H1 (cell line): Measurements from ENCODE around the gene ARHGAP21. TPM values are rescaled to one million over a fixed set of nuclear protein-coding genes. Genes with fewer than 3 reads are reported as not detected.

Experiments used
- CTCF ChIA-PET: fragments of 300-600 bp; sonication (Branson Sonifier 250); formaldehyde crosslinking; loops from one replicate; lab custom pipeline; 2021; ENCODE audit not compliant: partially characterized antibody; lab: Charles Lee
- POLR2A ChIA-PET: fragments of 300-600 bp; sonication (Branson Sonifier 250); formaldehyde crosslinking; loops from one replicate; lab custom pipeline; 2021; ENCODE audit warnings: inconsistent platforms; ENCODE audit not compliant: partially characterized antibody; lab: Charles Lee
- DNase-seq, 2 experiments: peaks; one replicate each; pipeline versions ENCODE4 v3.0.0 to v3.0.0-alpha.2; 2010 to 2022; ENCODE audit warnings: low spot score in 2 of 2, low read depth in 1 of 2, mixed read lengths in 1 of 2
- FAIRE-seq: peaks from 2 replicates; lab custom pipeline; 2011; peaks lifted over from hg19 to GRCh38; lab: Jason Lieb, UNC
- H2AFZ ChIP-seq: 2 replicates; pipeline ENCODE4 v1.8.1; 2012; ENCODE audit warnings: low read length, inconsistent platforms
- H2AK5ac ChIP-seq: 2 replicates; pipeline ENCODE4 v1.6.1; 2013; ENCODE audit warnings: low read depth, low read length
- H2BK120ac ChIP-seq: replicated peaks from 2 replicates; pipeline ENCODE3; 2013; ENCODE audit warnings: low read depth, low read length, inconsistent platforms
- H2BK12ac ChIP-seq: 2 replicates; pipeline ENCODE4 v1.6.1; 2013; ENCODE audit warnings: low read depth, low read length
- H2BK15ac ChIP-seq: 2 replicates; pipeline ENCODE4 v1.6.1; 2013; ENCODE audit warnings: low read length
- H2BK20ac ChIP-seq: 2 replicates; pipeline ENCODE4 v1.6.1; 2013; ENCODE audit warnings: low read length
- H2BK5ac ChIP-seq: 2 replicates; pipeline ENCODE4 v1.6.1; 2013; ENCODE audit warnings: low read depth, low read length
- H3K14ac ChIP-seq: 2 replicates; pipeline ENCODE4 v1.6.1; 2013; ENCODE audit warnings: inconsistent platforms; ENCODE audit not compliant: insufficient read length
- H3K18ac ChIP-seq: 2 replicates; pipeline ENCODE4 v1.6.1; 2013; ENCODE audit warnings: low read length; ENCODE audit errors: extremely low read depth
- H3K23ac ChIP-seq: 2 replicates; pipeline ENCODE4 v1.6.1; 2013; ENCODE audit warnings: inconsistent platforms; ENCODE audit not compliant: insufficient read length
- H3K23me2 ChIP-seq: 2 replicates; pipeline ENCODE4 v1.6.1; 2013; ENCODE audit warnings: low read depth, low read length
- H3K27ac ChIP-seq: 2 replicates; pipeline ENCODE4 v1.6.1; 2011; ENCODE audit warnings: low read depth, low read length, inconsistent platforms
- H3K27me3 ChIP-seq, 4 experiments: replicated peaks in 1 of 4; 1 replicate in 1 of 4; 2 replicates in 3 of 4; pipeline versions ENCODE4 v1.6.1 to v1.8.1; 2011 to 2013; ENCODE audit warnings: low read length in 3 of 4, mild to moderate bottlenecking in 3 of 4, inconsistent platforms in 2 of 4, mixed read lengths in 2 of 4, moderate library complexity in 1 of 4; ENCODE audit not compliant: control insufficient read depth in 3 of 4, insufficient read depth in 3 of 4; ENCODE audit errors: extremely low read depth in 1 of 4
- H3K36me3 ChIP-seq, 4 experiments: 2 replicates each; pipeline versions ENCODE4 v1.6.1 to v1.8.1; 2011 to 2013; ENCODE audit warnings: mild to moderate bottlenecking in 4 of 4, low read length in 3 of 4, moderate library complexity in 2 of 4, control low read depth in 1 of 4, inconsistent platforms in 1 of 4; ENCODE audit not compliant: insufficient read depth in 4 of 4, control insufficient read depth in 2 of 4
- H3K4ac ChIP-seq: replicated peaks from 2 replicates; pipeline ENCODE3; 2013; ENCODE audit warnings: low read length, low read depth, mixed read lengths, inconsistent platforms; ENCODE audit not compliant: insufficient read length
- H3K4me1 ChIP-seq, 4 experiments: replicated peaks in 1 of 4; 1 replicate in 1 of 4; 2 replicates in 3 of 4; pipeline versions ENCODE4 v1.6.1 to v1.8.1; 2011 to 2013; ENCODE audit warnings: low read length in 3 of 4, inconsistent platforms in 2 of 4, mixed read lengths in 1 of 4; ENCODE audit not compliant: insufficient read depth in 4 of 4, control insufficient read depth in 3 of 4
- H3K4me2 ChIP-seq, 2 experiments: 2 replicates each; pipeline versions ENCODE4 v1.6.1 to v1.8.1; 2011 to 2013; ENCODE audit warnings: low read depth in 2 of 2, low read length in 2 of 2, control low read depth in 1 of 2, inconsistent platforms in 1 of 2, mild to moderate bottlenecking in 1 of 2; ENCODE audit not compliant: insufficient read depth in 1 of 2
- H3K4me3 ChIP-seq, 4 experiments: fragments of 200-600, 300-600 bp in 1 of 4; sonication (generic), shearing (Covaris generic), sonication (Bioruptor Twin) in 1 of 4; 2 replicates each; pipeline versions ENCODE4 v1.5.1 to v1.8.1; 2011 to 2016; ENCODE audit warnings: low read length in 4 of 4, low read depth in 3 of 4, control low read depth in 2 of 4, inconsistent platforms in 2 of 4, mild to moderate bottlenecking in 2 of 4, mixed read lengths in 1 of 4, moderate library complexity in 1 of 4; ENCODE audit not compliant: insufficient read depth in 2 of 4; ENCODE audit errors: extremely low read depth in 1 of 4
- H3K56ac ChIP-seq: replicated peaks from 2 replicates; pipeline ENCODE3; 2013; ENCODE audit warnings: low read depth, mild to moderate bottlenecking, mixed read lengths, low read length, inconsistent platforms; ENCODE audit not compliant: insufficient read length
- H3K79me1 ChIP-seq: 2 replicates; pipeline ENCODE4 v1.6.1; 2013; ENCODE audit warnings: low read depth, low read length, control low read depth
- H3K79me2 ChIP-seq, 2 experiments: 2 replicates each; pipeline versions ENCODE4 v1.6.1 to v1.8.1; 2012 to 2013; ENCODE audit warnings: low read length in 2 of 2, mild to moderate bottlenecking in 2 of 2, inconsistent platforms in 1 of 2; ENCODE audit not compliant: insufficient read depth in 2 of 2, control insufficient read depth in 1 of 2
- H3K9ac ChIP-seq, 4 experiments: replicated peaks in 1 of 4; 1 replicate in 1 of 4; 2 replicates in 3 of 4; pipeline versions ENCODE4 v1.6.1 to v1.8.1; 2011 to 2013; ENCODE audit warnings: low read depth in 3 of 4, low read length in 3 of 4, control low read depth in 2 of 4, mild to moderate bottlenecking in 2 of 4, moderate library complexity in 2 of 4, inconsistent platforms in 1 of 4; ENCODE audit errors: extremely low read depth in 1 of 4
- H3K9me3 ChIP-seq, 2 experiments: 2 replicates each; pipeline versions ENCODE4 v1.6.1 to v1.8.1; 2012 to 2013; ENCODE audit warnings: mild to moderate bottlenecking in 2 of 2, moderate library complexity in 2 of 2, control low read depth in 1 of 2, inconsistent platforms in 1 of 2, low read depth in 1 of 2, low read length in 1 of 2, mixed read lengths in 1 of 2; ENCODE audit not compliant: insufficient read depth in 2 of 2
- H4K20me1 ChIP-seq, 2 experiments: replicated peaks in 1 of 2; 2 replicates each; pipeline versions ENCODE3 to v1.8.1; 2011 to 2013; ENCODE audit warnings: inconsistent platforms in 2 of 2, low read length in 2 of 2, mild to moderate bottlenecking in 1 of 2; ENCODE audit not compliant: insufficient read depth in 2 of 2, control insufficient read depth in 1 of 2
- H4K5ac ChIP-seq: 2 replicates; pipeline ENCODE4 v1.6.1; 2013; ENCODE audit warnings: low read length, low read depth, mixed read lengths, inconsistent platforms; ENCODE audit not compliant: insufficient read length
- H4K8ac ChIP-seq: 2 replicates; pipeline ENCODE4 v1.8.0; 2013; ENCODE audit warnings: mild to moderate bottlenecking, moderate library complexity, low read length, inconsistent platforms; ENCODE audit not compliant: insufficient read depth; ENCODE audit errors: extremely low read depth
- H4K91ac ChIP-seq: replicated peaks from 2 replicates; pipeline ENCODE3; 2013; ENCODE audit warnings: low read length, mixed read lengths, inconsistent platforms; ENCODE audit not compliant: insufficient read length
- CTBP2 ChIP-seq: IDR thresholded peaks from 2 replicates; pipeline ENCODE4 v1.7.0; 2011; ENCODE audit warnings: borderline replicate concordance, mild to moderate bottlenecking, moderate library complexity, mixed read lengths, low read length; ENCODE audit not compliant: insufficient read depth, insufficient read length
- RFX5 ChIP-seq: IDR thresholded peaks from 2 replicates; pipeline ENCODE4 v1.6.1; 2011; ENCODE audit warnings: low read depth, low read length, improper control_type of control experiment, borderline replicate concordance
- WGBS, 2 experiments: shearing (Covaris generic) in 1 of 2; methylation state at CpG; one replicate each; pipeline versions ENCODE4 v1.1.6 to v1.1.7; 2013 to 2015; ENCODE audit warnings: low lambda C conversion rate in 2 of 2, mixed read lengths in 2 of 2, inconsistent platforms in 1 of 2, low coverage in 1 of 2, missing lambda C conversion rate in 1 of 2; ENCODE audit not compliant: insufficient replicate concordance in 2 of 2, insufficient coverage in 1 of 2, insufficient read length in 1 of 2; ENCODE audit errors: extremely low coverage in 1 of 2, missing lambda C conversion rate in 1 of 2; 5-methylcytosine and 5-hydroxymethylcytosine counted together
- polyA plus RNA-seq, 7 experiments: library from polyadenylated mRNA; depleted of rRNA in 3 of 7; stranded (reverse) in 5 of 7; unstranded in 2 of 7; fragments of >200 nt in 5 of 7; fragments of 200-250 nt in 2 of 7; gene quantifications; 1 replicate in 5 of 7; 2 replicates in 1 of 7; 4 replicates in 1 of 7; pipeline versions ENCODE4 v1.2.1 to v1.2.3, GENCODE V29; 2011 to 2013; ENCODE audit warnings: missing spikeins in 2 of 7, mixed read lengths in 2 of 7
- total RNA-seq: library from RNA; stranded (reverse); fragmentation: NEBNext Ultra II Directional; extraction: Animal tissue kit (Norgen Biotek cat#: 25700); gene quantifications from 2 replicates; pipeline ENCODE4 v1.2.1, GENCODE V29; 2021

Gene ARHGAP21
- total and polyA plus RNA-seq, 2 of the 8 experiments (the other 6 are each of a cell fraction or from before 2014, with no cell fraction given) = 14.4 to 35.3 TPM

GRCh38 chr10:24670964-24671670, 52.6 kb downstream of the ARHGAP21 start:
- H2BK15ac ChIP-seq = no peak overlapping the region
- H3K4me3 ChIP-seq = no peak overlapping the region
- H3K4ac ChIP-seq = no peak overlapping the region
- no peak overlapping the region for H3K14ac ChIP-seq
- no peak overlapping the region for H2BK5ac ChIP-seq
- peak overlapping the region; percentile 66 for H3K56ac ChIP-seq
- H2BK20ac ChIP-seq = no peak overlapping the region
- H2AK5ac ChIP-seq = no peak overlapping the region
- H2AFZ ChIP-seq = no peak overlapping the region
- peaks cover 0 to 5% of the 10 kb centered on the region in 2 experiments; a peak in 2 of 4 replicates for H3K79me2 ChIP-seq
- DNase-seq = no peak
- no peaks in the 10 kb centered on the region; the same call in 1 of the 2 replicates for H3K23me2 ChIP-seq
- H3K27ac ChIP-seq = no peak overlapping the region
- no peaks in the 10 kb centered on the region for H3K27me3 ChIP-seq
- H4K20me1 ChIP-seq = no peaks in the 10 kb centered on the region
- H4K5ac ChIP-seq = no peak overlapping the region
- no peak overlapping the region for H3K18ac ChIP-seq
- no peak overlapping the region for H3K23ac ChIP-seq
- H2BK120ac ChIP-seq = no peak overlapping the region
- no peak overlapping the region for H4K91ac ChIP-seq
- H4K8ac ChIP-seq = no peak overlapping the region
- no peak overlapping the region for H2BK12ac ChIP-seq
- CTCF ChIA-PET = interaction anchor here (0.8 to 0.9 kb wide), 2 partner anchors 35 to 53 kb away, joined by 3 to 4 read pairs; no protein-coding TSS in a partner anchor
- no peaks in the 10 kb centered on the region for H3K36me3 ChIP-seq
- no peaks in the 10 kb centered on the region for H3K4me1 ChIP-seq
- H3K4me2 ChIP-seq = no peak overlapping the region
- no peak for TF ChIP-seq CTBP2
- TF ChIP-seq RFX5 = no peak
- TF ChIP-seq, all 59 proteins: peak for 0
- no peaks in the 10 kb centered on the region for H3K9me3 ChIP-seq
- POLR2A ChIA-PET = interaction anchor here (0.7 kb wide), 1 partner anchor 12 kb away, joined by 3 read pairs; no protein-coding TSS in a partner anchor
- no peaks in the 10 kb centered on the region for H3K79me1 ChIP-seq
- no peak overlapping the region for H3K9ac ChIP-seq
- WGBS, 2 experiments = 83% methylated on average over 3 of the region's 3 CpGs; no CpG with 5 or more reads in 1 of the 2 experiments
- FAIRE-seq = no peak
